Activated naive CD4-positive, alpha-beta T cell treated with anti-CD3 and anti-CD28 coated beads, Interleukin-2, amount 10 ng/mL, durations not matched to agents 7 days and 5 days (primary cell): Measurements from ENCODE around the gene ADPGK.

Experiments
- CTCF ChIA-PET: fragments of 350-600 bp; sonication (Branson Sonifier 250); formaldehyde crosslinking; loops from one replicate; lab custom pipeline; 2021; ENCODE audit warnings: antibody characterized with exemption; lab: Charles Lee
- DNase-seq: peaks from one replicate; pipeline ENCODE4 v3.0.0-alpha.2; 2020
- H3K27ac Mint-ChIP-seq: one replicate; pipeline ENCODE4 v1.8.0; 2021; ENCODE audit warnings: mild to moderate bottlenecking, moderate library complexity, mixed read lengths
- H3K27me3 Mint-ChIP-seq: one replicate; pipeline ENCODE4 v1.8.0; 2021; ENCODE audit warnings: mild to moderate bottlenecking, mixed read lengths
- H3K36me3 Mint-ChIP-seq: one replicate; pipeline ENCODE4 v1.8.0; 2021; ENCODE audit warnings: mixed read lengths
- H3K4me1 Mint-ChIP-seq: one replicate; pipeline ENCODE4 v1.8.0; 2021; ENCODE audit warnings: mixed read lengths
- H3K4me3 Mint-ChIP-seq: one replicate; pipeline ENCODE4 v1.8.0; 2021; ENCODE audit warnings: mild to moderate bottlenecking, moderate library complexity, mixed read lengths
- H3K9me3 Mint-ChIP-seq: one replicate; pipeline ENCODE4 v1.8.0; 2021; ENCODE audit warnings: mixed read lengths

ADPGK gene

DNA sequence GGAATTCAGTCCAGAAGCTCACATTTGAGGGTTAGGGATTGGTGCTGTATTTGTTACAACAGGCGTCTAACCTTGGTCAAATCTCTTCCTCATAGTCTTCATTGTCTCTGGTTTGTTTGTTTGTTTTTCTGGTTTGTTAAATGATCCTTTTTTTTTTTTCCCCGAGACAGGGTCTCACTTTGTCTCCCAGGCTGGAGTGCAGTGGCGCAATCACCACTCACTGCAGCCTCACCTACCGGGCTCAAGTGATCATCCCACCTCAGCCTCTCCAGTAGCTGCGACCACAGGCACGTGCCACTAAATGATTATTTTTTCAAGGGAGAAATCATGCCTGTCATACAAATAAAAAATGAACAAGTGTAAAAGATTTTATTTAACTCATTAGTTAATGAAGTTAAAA, 14.3 kb upstream of the ADPGK start:
- H3K36me3 Mint-ChIP-seq: no peaks in the 10 kb centered on the region
- CTCF ChIA-PET: interaction anchor here (1.2 to 1.5 kb wide), 3 partner anchors 145 to 284 kb away, joined by 3 to 6 read pairs (median 3); no protein-coding TSS in a partner anchor
- no peak for DNase-seq
- H3K4me3 Mint-ChIP-seq: peak overlapping the region; percentile 58
- H3K9me3 Mint-ChIP-seq: no peaks in the 10 kb centered on the region
- peaks cover 55% of the 10 kb centered on the region for H3K27me3 Mint-ChIP-seq
- peaks cover 13% of the 10 kb centered on the region for H3K4me1 Mint-ChIP-seq
- H3K27ac Mint-ChIP-seq: no peak overlapping the region

DNA sequence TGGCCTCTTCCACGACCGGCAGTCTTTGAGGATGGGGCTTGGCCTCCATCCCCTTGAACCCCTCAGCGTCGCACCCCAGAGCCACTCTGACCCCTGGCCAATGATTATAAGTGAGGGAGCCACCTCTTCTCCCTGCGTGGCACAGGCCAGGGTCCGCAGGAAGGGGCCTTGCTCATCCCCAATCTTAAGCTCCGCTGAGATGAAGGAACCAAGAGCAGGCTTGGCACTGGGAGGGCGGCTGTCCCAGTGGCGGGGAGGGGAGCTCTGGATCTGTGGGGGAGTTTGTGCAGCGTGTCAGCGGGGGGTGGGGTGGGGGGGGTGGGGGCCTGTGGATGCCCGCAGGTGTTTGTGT, 13.8 kb upstream of the ADPGK start:
- peaks cover 13% of the 10 kb centered on the region for H3K4me1 Mint-ChIP-seq
- no peaks in the 10 kb centered on the region for H3K9me3 Mint-ChIP-seq
- CTCF ChIA-PET: interaction anchor here (1.2 to 1.5 kb wide), 3 partner anchors 145 to 284 kb away, joined by 3 to 6 read pairs (median 3); no protein-coding TSS in a partner anchor
- peak overlapping the region; percentile 66 for H3K4me3 Mint-ChIP-seq
- no peaks in the 10 kb centered on the region for H3K36me3 Mint-ChIP-seq
- no peak for DNase-seq
- H3K27me3 Mint-ChIP-seq: peaks cover 59% of the 10 kb centered on the region
- no peak overlapping the region for H3K27ac Mint-ChIP-seq

DNA sequence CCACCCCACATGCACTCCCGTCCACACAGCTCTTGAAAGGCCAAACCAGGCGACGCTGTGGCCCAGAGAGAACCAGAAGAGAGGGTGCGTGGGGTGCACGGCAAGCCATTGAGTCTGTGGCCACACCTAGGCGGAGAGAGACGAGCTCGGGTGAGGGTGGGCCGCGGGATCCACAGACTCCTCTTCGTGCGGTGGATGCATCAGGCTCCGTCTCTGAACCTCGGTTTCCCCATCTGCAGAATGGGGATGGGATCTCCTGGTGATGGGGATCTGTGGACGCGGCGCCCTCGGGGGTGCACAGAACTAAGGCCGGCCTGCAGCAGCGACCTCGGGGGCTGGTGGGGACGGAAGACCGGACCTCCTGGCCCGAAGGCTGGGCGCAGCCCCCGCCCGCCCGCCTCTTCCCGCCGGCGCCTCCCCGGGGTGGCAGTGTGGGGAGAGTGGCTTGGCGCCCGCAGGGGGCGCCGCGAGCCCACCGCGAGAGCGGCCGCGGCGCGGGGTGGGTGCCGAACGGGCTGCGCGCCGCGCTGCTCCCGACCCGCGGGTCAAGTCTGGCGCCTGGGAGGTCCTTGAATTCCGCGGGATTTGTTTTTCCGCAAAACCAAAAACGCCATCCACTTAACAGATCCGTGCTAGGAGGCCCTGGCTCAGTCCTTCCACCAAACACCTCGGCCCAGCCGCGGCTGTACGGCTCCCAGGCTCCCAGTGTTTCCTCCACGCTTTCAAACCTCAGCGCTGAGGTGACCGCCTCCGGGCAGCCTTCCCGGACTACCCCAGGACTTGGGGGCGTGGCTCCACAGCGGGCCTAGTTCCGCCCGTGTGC, 13.2 kb upstream of the ADPGK start:
- DNase-seq: peak; percentile 42
- Mint-ChIP-seq H3K9me3 (no peaks in the 10 kb centered on the region), H3K36me3 (no peaks in the 10 kb centered on the region), H3K4me3 (peak overlapping the region; percentile 66), H3K27ac (no peak overlapping the region), H3K4me1 (peaks cover 13% of the 10 kb centered on the region), H3K27me3 (peaks cover 59% of the 10 kb centered on the region)
- CTCF ChIA-PET: interaction anchor here (1.3 to 3.4 kb wide), 3 partner anchors 11 to 285 kb away, joined by 4 to 17 read pairs (median 6); no protein-coding TSS in a partner anchor

DNA sequence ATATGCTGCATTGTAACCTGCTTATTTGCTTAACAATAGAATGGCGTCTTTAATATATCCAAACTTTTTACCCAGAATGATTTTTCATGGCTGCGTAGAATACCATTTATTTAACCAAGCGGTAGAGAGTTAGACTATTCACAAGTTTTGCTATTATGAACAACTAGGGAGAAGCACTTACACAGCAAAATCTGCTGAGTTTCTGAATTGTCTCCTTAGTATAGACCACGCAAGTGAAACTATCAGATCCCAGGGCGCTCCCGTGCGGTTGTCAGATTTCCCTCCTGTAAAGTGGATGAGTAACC, 12.6 kb upstream of the ADPGK start:
- Mint-ChIP-seq H3K27ac (no peak overlapping the region), H3K4me3 (peak overlapping the region; percentile 64), H3K9me3 (no peaks in the 10 kb centered on the region), H3K27me3 (peaks cover 56% of the 10 kb centered on the region), H3K36me3 (no peaks in the 10 kb centered on the region), H3K4me1 (peaks cover 13% of the 10 kb centered on the region)
- CTCF ChIA-PET: interaction anchor here (2.0 to 3.4 kb wide), 2 partner anchors 11 to 286 kb away, joined by 4 to 17 read pairs; no protein-coding TSS in a partner anchor
- DNase-seq: no peak

DNA sequence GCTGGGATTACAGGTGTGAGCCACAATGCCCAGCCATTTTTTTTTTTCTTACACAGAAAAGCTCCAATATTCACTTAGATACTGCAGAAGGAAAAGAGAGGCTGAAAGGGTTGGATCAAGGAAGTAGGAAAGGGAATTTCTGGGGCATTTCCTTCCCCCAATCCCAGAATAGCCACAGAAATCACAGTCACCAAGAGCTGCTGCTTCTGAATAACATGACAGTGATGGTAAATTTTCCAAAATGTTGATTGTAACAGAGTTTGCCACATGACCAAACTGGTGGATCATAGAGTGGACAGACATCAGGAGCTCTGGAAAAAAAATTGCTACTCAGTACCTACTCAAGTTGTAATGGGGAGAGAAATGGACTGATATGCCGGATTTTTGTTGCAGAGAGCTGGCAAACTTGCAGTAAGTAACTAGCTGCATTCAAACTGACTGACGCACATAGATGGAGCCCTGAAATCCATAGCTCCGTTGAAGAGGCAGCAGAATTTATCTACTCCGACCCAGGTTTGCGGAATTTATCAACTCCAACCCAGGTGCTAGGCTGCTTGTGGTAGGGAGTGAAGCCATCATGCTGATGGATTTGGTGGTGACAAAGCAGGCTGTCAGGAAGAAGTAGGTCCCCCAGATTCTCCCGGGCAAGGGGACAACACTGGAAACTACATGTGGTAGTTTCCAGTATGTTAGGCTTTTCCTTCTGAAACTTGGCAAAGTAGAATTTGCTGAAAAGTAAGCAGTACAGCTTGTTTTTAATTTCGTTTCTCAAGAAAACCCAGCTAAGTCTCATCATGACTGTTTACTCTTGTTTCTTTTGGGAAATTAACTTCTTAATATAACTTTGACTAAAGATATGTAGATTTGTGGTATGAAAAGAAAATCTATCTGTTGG, 10.5 kb upstream of the ADPGK start:
- peaks cover 13% of the 10 kb centered on the region for H3K4me1 Mint-ChIP-seq
- no peak for DNase-seq
- no peak overlapping the region for H3K27ac Mint-ChIP-seq
- no peaks in the 10 kb centered on the region for H3K9me3 Mint-ChIP-seq
- H3K36me3 Mint-ChIP-seq: no peaks in the 10 kb centered on the region
- CTCF ChIA-PET: interaction anchor here (0.6 to 3.4 kb wide), 7 partner anchors 9 to 466 kb away, joined by 3 to 17 read pairs (median 3); no protein-coding TSS in a partner anchor
- no peak overlapping the region for H3K4me3 Mint-ChIP-seq
- peaks cover 46% of the 10 kb centered on the region for H3K27me3 Mint-ChIP-seq

DNA sequence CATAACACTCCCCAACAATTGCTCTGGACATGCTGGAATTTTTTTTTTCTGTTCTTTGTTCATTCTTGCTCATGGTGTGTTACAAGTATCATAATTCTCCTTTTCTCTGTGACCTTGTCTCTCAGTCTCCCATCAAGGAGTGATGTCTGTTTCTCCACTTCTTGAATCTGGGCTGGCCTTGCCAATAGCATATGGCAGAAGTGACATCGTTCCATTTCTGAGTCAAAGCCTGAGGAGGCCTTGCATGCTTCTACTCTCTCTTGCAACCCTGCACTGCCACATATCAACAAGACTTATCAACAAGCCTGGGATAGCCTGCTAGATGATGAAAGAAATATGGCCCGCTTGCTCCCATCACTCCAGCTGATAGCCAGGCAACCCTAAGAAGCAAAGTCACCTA, 8.9 kb upstream of the ADPGK start:
- Mint-ChIP-seq H3K27ac (no peak overlapping the region), H3K4me1 (peaks cover 9% of the 10 kb centered on the region), H3K9me3 (no peaks in the 10 kb centered on the region), H3K36me3 (no peaks in the 10 kb centered on the region), H3K27me3 (peaks cover 40% of the 10 kb centered on the region), H3K4me3 (no peak overlapping the region)
- DNase-seq: no peak
- CTCF ChIA-PET: interaction anchor here (1.0 to 1.4 kb wide), 2 partner anchors 61 to 448 kb away, joined by 3 to 4 read pairs; no protein-coding TSS in a partner anchor

DNA sequence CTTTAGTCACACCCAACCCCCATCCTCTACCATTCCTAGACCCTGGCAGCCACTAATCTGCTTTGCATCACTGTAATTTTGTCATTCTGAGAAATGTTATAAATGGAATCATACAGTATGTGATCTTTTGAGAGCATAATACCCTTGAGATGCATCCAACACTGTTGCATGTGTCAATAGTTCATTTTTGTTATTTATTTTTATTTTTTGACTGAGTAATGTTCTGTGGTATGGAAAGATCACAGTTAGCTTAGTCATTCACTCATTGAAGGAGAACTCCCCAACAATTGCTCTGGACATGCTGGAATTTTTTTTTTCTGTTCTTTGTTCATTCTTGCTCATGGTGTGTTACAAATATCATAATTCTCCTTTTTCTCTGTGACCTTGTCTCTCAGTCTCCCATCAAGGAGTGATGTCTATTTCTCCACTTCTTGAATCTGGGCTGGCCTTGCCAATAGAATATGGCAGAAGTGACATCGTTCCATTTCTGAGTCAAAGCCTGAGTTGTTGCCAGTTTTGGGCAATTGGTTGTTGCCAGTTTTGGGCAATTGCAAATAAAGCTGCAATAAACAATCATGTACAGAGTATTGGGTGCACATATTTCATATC, 6.8 kb upstream of the ADPGK start:
- H3K9me3 Mint-ChIP-seq: no peaks in the 10 kb centered on the region
- no peaks in the 10 kb centered on the region for H3K36me3 Mint-ChIP-seq
- H3K27ac Mint-ChIP-seq: no peak overlapping the region
- no peak overlapping the region for H3K4me3 Mint-ChIP-seq
- DNase-seq: no peak
- H3K27me3 Mint-ChIP-seq: peaks cover 25% of the 10 kb centered on the region
- CTCF ChIA-PET: no interaction called here
- H3K4me1 Mint-ChIP-seq: peaks cover 5% of the 10 kb centered on the region

DNA sequence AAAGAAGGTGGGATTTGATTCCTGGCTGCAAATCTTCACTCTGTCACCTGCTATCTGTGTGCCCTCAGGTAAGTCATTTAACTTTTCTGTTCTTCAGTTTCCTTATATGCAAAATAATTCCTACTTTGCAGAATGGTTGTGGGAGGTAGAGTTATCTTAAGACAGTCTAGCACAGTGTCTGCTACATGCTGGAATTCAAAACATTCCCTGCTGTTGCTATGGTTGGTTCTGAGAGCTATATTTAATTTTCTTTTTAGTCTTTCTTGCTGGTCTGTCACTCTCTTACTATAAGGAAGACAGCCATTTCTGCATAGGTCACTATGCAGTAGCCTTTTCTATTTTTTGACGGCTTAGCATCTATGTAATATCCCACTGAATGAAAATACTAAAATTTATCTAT, 4.0 kb upstream of the ADPGK start:
- Mint-ChIP-seq H3K4me1 (peaks cover 21% of the 10 kb centered on the region), H3K36me3 (no peaks in the 10 kb centered on the region), H3K4me3 (no peak overlapping the region), H3K9me3 (no peaks in the 10 kb centered on the region), H3K27ac (no peak overlapping the region), H3K27me3 (peaks cover 7% of the 10 kb centered on the region)
- CTCF ChIA-PET: no interaction called here
- DNase-seq: no peak

DNA sequence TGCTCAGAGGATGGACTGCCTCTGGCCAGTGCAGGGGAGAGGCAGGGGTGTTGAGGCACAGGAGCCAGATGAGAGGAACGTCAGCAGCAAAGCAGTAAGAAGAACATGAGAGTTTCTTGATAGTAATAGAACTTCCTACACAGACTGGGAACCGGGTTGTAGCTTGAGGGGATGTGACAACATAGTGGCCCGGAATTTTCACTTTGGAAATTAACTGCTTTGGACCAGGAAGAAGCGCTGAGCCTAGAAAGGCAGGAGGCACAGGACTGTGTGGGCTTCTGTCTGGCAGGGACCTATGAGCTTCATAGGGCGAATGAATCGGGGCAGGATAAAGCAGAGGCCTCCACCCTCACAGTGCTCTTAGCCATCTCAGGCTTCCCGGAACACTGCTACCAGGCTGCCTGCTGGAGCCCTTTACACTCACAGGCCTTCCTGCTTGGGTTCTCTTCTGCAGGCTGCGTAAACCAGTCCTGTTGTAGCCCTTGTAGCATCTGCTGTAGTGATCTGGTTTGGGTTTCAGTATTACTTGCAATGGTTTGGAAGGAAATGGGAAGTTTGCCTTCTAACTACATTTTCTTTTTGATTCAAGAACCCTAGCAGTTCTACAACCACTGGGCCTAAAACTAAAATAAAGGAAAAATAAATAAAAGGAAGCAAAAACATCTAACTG, 3.3 kb upstream of the ADPGK start:
- no peak overlapping the region for H3K4me3 Mint-ChIP-seq
- DNase-seq: no peak
- no peak overlapping the region for H3K27ac Mint-ChIP-seq
- peaks cover 5% of the 10 kb centered on the region for H3K27me3 Mint-ChIP-seq
- CTCF ChIA-PET: interaction anchor here (0.9 to 2.9 kb wide), 5 partner anchors 8 to 847 kb away, joined by 3 to 17 read pairs (median 4); partner anchors contain the start of gene NPTN
- H3K36me3 Mint-ChIP-seq: peaks cover under 1% of the 10 kb centered on the region
- peaks cover 25% of the 10 kb centered on the region for H3K4me1 Mint-ChIP-seq
- no peaks in the 10 kb centered on the region for H3K9me3 Mint-ChIP-seq

DNA sequence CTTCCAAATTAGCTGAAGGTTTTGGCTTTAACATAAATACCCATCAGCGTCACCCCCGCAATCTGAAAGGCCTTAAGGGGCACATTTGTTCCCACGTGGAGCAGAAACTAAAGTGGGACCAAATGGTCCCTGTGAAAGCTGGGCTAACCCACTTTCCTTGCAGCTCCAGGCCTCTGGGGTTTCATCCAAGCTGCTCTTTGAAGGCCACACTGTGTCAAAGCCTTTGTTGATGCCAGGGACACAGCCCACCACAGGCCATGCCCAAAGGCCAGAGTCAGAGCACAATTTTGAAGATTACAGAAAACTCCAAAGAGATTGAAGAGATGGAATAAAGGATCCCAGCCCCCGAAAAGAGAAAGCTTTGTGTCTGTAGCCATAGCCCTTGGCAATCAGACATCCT, 2.7 kb upstream of the ADPGK start:
- no peak for DNase-seq
- Mint-ChIP-seq H3K9me3 (no peaks in the 10 kb centered on the region), H3K27me3 (peaks cover 4% of the 10 kb centered on the region), H3K27ac (no peak overlapping the region), H3K4me3 (no peak overlapping the region), H3K36me3 (peaks cover 6% of the 10 kb centered on the region), H3K4me1 (peaks cover 31% of the 10 kb centered on the region)
- CTCF ChIA-PET: interaction anchor here (0.9 to 2.9 kb wide), 5 partner anchors 9 to 847 kb away, joined by 3 to 17 read pairs (median 4); partner anchors contain the start of gene NPTN

DNA sequence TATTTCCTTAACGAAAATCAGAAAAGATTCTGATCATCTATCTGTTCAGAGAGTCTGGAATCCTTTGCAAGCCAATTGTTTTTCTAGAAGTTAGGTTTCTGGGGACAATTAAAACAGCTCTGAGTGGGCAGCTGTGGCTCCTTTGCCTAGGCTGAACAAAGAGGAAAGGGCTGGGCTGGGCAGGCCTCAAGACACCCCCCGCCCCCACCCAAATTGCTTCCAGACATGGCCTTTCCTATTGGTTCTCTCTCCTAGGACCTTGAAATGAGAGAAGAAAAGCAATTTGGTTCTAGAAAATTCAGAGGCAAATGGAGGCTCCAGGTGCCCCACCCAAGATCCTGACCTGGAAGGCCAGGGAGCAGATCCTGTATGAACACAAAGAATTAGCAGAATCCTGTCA, 2.3 kb upstream of the ADPGK start:
- DNase-seq: no peak
- H3K4me1 Mint-ChIP-seq: peaks cover 35% of the 10 kb centered on the region

DNA sequence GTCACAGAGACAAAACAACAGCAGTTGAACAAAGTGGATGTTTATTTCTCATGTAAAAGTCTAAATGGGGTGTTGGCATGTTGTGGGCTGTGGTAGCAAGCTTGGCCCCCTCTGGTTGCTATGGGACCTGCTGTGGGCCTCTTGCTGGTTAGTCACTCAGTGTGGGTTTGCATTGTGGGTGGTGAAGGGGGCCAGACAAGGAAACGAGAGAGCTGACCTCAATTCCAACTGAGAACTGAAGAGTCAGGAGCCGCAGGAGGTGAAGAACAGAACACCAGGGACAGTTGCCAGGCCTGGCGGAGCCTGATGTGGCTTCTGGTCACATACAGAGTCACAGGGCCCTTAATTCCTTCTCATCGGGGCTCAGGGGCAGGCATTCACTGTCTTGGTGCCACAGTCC, 1.9 kb upstream of the ADPGK start:
- no peaks in the 10 kb centered on the region for H3K27me3 Mint-ChIP-seq
- peaks cover 38% of the 10 kb centered on the region for H3K4me1 Mint-ChIP-seq
- CTCF ChIA-PET: interaction anchor here (1.6 to 2.9 kb wide), 4 partner anchors 9 to 848 kb away, joined by 3 to 17 read pairs (median 6); partner anchors contain the start of gene NPTN
- H3K4me3 Mint-ChIP-seq: no peak overlapping the region
- DNase-seq: no peak
- H3K9me3 Mint-ChIP-seq: no peaks in the 10 kb centered on the region
- peaks cover 14% of the 10 kb centered on the region for H3K36me3 Mint-ChIP-seq
- peak overlapping the region; percentile 97 for H3K27ac Mint-ChIP-seq

More for the DNA sequence above, 2.3 kb upstream of the ADPGK start:
- CTCF ChIA-PET: interaction anchor here (1.6 to 2.9 kb wide), 3 partner anchors 9 to 848 kb away, joined by 3 to 17 read pairs (median 4); partner anchors contain the start of gene NPTN
- Mint-ChIP-seq H3K27me3 (peaks cover under 1% of the 10 kb centered on the region), H3K27ac (no peak overlapping the region), H3K36me3 (peaks cover 10% of the 10 kb centered on the region), H3K9me3 (no peaks in the 10 kb centered on the region), H3K4me3 (no peak overlapping the region)

DNA sequence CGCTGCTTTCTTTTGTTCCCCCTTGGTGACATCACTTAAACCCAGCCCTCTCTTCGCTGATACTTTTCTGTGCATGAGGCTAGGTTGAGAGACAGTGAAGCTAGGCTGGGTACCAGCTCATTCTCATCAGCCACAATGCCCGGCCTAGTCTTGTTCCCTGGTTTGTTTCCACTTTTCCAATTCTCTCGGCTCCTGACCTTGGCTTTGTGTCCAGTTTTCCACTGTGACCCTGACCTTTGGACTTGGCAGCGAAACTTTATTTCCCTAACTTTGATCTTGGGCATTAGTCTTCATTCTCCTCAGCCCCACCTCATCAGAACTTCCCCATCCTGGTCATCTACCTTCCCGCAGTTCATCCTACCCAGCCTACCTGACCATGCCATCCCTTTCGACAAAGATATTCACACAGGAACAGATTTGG, 908 bp upstream of the ADPGK start:
- H3K9me3 Mint-ChIP-seq: no peaks in the 10 kb centered on the region
- peak overlapping the region; percentile 97 for H3K27ac Mint-ChIP-seq
- peak overlapping the region; percentile 84 for H3K4me3 Mint-ChIP-seq
- peaks cover 24% of the 10 kb centered on the region for H3K36me3 Mint-ChIP-seq
- no peak for DNase-seq
- CTCF ChIA-PET: interaction anchor here (0.8 to 2.9 kb wide), 5 partner anchors 10 to 557 kb away, joined by 3 to 17 read pairs (median 5); no protein-coding TSS in a partner anchor
- H3K27me3 Mint-ChIP-seq: no peaks in the 10 kb centered on the region
- H3K4me1 Mint-ChIP-seq: peaks cover 46% of the 10 kb centered on the region
